ENCODE measurements around the gene MAPKBP1. TPM values are rescaled to one million over a fixed set of nuclear protein-coding genes. Genes with fewer than 3 reads are reported as not detected.
A peak's percentile ranks its signal among the peaks of the same experiment; 100 is the strongest.

The MAPKBP1 gene
- total RNA-seq, 4 donors from 2014 or later: 4.2 to 8.4 (median 5.4) TPM

DNA sequence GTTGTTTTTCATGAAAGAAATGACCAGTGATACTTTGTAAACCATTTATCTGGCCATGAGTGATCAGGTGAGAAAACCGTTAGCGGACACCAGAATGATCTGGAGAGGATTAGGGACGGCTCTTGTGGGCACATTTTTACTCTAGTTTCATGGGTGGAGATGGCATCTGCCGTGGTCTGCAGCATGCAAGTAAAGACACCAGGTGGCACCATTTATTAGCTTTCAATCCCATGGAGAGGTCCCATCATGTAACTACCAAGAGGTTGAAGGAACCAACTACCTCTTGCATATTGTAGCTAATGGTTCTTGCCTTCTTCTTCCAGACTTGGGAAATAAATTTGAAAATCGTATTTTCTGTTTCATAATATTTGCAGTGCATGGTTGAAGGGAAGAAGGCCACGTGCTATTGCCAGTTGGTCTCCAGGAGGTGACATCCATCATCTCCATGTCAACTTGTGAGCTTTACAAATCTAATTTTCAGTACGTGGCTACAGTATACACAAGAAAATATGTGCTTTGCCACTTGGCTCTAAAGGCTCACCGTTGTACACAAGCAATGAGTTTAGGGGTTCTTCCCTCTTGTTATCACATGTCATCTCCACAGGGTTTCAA lies 1.5 kb upstream of the MAPKBP1 start:
- H3K27ac ChIP-seq: peak overlapping the region in 2 of 4 donors; percentile 83 to 86
- in situ Hi-C loops (cut with MboI; ENCODE audit: low sequenced_read_pairs in 4 of 4): loop anchor here in 3 of 4 donors (5.0 kb wide), 1 partner anchor 39 kb away; no protein-coding TSS in a partner anchor
- H3K4me1 ChIP-seq: peaks cover 28 to 32% of the 10 kb centered on the region in 2 donors
- no peaks in the 10 kb centered on the region for H3K27me3 ChIP-seq
- TF ChIP-seq, protein P1, sequence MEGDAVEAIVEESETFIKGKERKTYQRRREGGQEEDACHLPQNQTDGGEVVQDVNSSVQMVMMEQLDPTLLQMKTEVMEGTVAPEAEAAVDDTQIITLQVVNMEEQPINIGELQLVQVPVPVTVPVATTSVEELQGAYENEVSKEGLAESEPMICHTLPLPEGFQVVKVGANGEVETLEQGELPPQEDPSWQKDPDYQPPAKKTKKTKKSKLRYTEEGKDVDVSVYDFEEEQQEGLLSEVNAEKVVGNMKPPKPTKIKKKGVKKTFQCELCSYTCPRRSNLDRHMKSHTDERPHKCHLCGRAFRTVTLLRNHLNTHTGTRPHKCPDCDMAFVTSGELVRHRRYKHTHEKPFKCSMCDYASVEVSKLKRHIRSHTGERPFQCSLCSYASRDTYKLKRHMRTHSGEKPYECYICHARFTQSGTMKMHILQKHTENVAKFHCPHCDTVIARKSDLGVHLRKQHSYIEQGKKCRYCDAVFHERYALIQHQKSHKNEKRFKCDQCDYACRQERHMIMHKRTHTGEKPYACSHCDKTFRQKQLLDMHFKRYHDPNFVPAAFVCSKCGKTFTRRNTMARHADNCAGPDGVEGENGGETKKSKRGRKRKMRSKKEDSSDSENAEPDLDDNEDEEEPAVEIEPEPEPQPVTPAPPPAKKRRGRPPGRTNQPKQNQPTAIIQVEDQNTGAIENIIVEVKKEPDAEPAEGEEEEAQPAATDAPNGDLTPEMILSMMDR (IDR thresholded peaks at IDR 0.05 in 4 of 5, conservative IDR thresholded peaks at IDR 0.05 in 1 of 5): peak; percentile 73 to 79 (median 76)
- no peak for TF ChIP-seq POLR2A (IDR thresholded peaks at IDR 0.05)
- DNase-seq (peak; percentile 21 to 50), ATAC-seq (peak; percentile 31 to 46)
- intact Hi-C loops (cut with DNase I; ENCODE audit: low total_unique reads): loop anchor here (5.0 kb wide), 3 partner anchors 54 to 499 kb away; partner anchors contain the start of genes GANC, JMJD7, MGA and TMEM87A
- no peak overlapping the region for H3K4me3 ChIP-seq
- H3K36me3 ChIP-seq: no peaks in the 10 kb centered on the region
- H3K9me3 ChIP-seq: no peaks in the 10 kb centered on the region

DNA sequence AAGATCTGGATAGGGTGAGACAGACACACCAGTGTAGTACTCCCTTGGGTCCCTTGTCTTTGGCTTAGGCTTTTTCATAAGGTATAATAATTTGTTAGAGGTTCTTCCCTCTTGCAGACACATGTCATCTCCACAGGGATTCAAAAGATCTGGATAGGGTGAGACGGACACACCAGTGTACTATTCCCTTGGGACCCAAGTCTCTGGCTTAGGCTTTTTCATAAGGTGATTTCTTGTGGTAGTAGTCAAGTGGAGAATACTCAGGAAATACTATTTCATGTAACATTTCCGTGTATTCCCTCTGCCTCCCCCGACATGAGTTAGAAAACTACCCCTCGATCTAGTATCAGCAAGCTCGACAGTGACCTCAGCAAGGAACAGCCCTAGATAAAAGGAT lies 954 bp upstream of the MAPKBP1 start:
- no peaks in the 10 kb centered on the region for H3K9me3 ChIP-seq
- no peak for ATAC-seq
- H3K27me3 ChIP-seq: no peaks in the 10 kb centered on the region
- H3K36me3 ChIP-seq: no peaks in the 10 kb centered on the region
- peaks cover 28 to 32% of the 10 kb centered on the region in 2 donors for H3K4me1 ChIP-seq
- intact Hi-C loops (cut with DNase I; ENCODE audit: low total_unique reads): loop anchor here (5.0 kb wide), 3 partner anchors 54 to 499 kb away; partner anchors contain the start of genes GANC, JMJD7, MGA and TMEM87A
- H3K4me3 ChIP-seq: peak overlapping the region in 3 of 4 donors; percentile 71 to 91 (median 85)
- TF ChIP-seq, protein P1 (IDR thresholded peaks at IDR 0.05 in 4 of 5, conservative IDR thresholded peaks at IDR 0.05 in 1 of 5): no peak
- TF ChIP-seq POLR2A (IDR thresholded peaks at IDR 0.05): no peak
- H3K27ac ChIP-seq: peak overlapping the region; percentile 83 to 87 (median 86)
- in situ Hi-C loops (cut with MboI; ENCODE audit: low sequenced_read_pairs in 4 of 4): loop anchor here in 3 of 4 donors (5.0 kb wide), 1 partner anchor 39 kb away; no protein-coding TSS in a partner anchor
- DNase-seq: no peak

DNA sequence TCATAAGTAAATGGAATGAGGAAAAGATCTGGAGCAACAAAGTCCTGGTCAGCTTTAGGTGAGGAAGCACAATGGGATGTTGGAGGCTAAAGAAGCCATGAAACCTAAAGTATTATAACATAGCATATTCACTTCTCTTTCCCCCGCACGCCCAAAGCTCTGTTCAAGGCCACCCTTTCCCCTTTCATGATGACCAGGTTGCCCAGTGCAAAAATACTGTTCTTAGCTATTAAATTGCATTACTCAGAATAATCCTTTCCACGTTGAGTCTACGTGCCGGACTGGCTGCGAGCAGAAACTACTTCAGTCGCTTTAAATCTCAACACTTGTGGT lies 589 bp upstream of the MAPKBP1 start:
- no peaks in the 10 kb centered on the region for H3K36me3 ChIP-seq
- peaks cover 28 to 32% of the 10 kb centered on the region in 2 donors for H3K4me1 ChIP-seq
- in situ Hi-C loops (cut with MboI; ENCODE audit: low sequenced_read_pairs in 4 of 4) (loop anchor here in 3 of 4 donors (5.0 kb wide), 1 partner anchor 39 kb away; no protein-coding TSS in a partner anchor), intact Hi-C loops (cut with DNase I; ENCODE audit: low total_unique reads) (loop anchor here (1.0 to 5.0 kb wide), 8 partner anchors 17 to 541 kb away; partner anchors contain the start of genes EHD4, GANC, JMJD7 and MGA)
- no peaks in the 10 kb centered on the region for H3K9me3 ChIP-seq
- ATAC-seq: no peak
- no peaks in the 10 kb centered on the region for H3K27me3 ChIP-seq
- TF ChIP-seq, protein P1 (IDR thresholded peaks at IDR 0.05 in 4 of 5, conservative IDR thresholded peaks at IDR 0.05 in 1 of 5): no peak
- no peak for TF ChIP-seq POLR2A (IDR thresholded peaks at IDR 0.05)
- DNase-seq: no peak
- H3K27ac ChIP-seq: peak overlapping the region; percentile 83 to 87 (median 86)
- H3K4me3 ChIP-seq: peak overlapping the region; percentile 71 to 91 (median 83)

DNA sequence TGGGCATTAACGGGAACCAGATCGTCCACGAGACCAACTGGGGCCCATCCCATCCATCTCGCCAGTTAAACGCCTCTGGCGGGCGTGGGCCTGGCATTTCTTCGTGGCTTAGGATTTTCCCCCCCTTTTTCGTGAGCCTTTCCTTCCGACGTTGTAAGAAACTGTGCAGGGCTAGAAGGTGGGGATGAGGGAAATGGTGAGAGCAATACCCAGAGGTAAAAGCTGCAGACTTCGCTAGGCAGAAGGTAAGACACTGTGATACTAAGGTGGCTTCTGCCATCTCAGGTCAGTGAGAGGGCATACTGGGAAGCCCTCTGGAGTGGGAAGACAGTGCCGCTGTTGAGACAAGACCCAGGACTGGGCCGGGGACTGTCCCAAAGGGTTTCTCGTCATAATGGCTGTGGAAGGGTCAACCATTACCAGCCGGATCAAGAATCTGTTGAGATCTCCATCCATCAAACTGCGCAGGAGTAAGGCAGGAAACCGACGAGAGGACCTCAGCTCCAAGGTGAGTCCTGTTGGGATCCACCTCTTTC lies 666 bp downstream of the MAPKBP1 start:
- Histone ChIP-seq H3K4me3 (peak overlapping the region; percentile 71 to 91 (median 83)), H3K27me3 (no peaks in the 10 kb centered on the region), H3K4me1 (peaks cover 34 to 40% of the 10 kb centered on the region in 2 donors), H3K9me3 (no peaks in the 10 kb centered on the region), H3K36me3 (no peaks in the 10 kb centered on the region), H3K27ac (peak overlapping the region; percentile 83 to 87 (median 86))
- intact Hi-C loops (cut with DNase I; ENCODE audit: low total_unique reads): loop anchor here (1.0 to 5.0 kb wide), 8 partner anchors 16 to 542 kb away; partner anchors contain the start of genes EHD4, GANC, JMJD7 and MGA
- peak; percentile 3 to 4 for ATAC-seq
- no peak for DNase-seq
- TF ChIP-seq POLR2A (IDR thresholded peaks at IDR 0.05): no peak
- TF ChIP-seq, protein P1 (IDR thresholded peaks at IDR 0.05 in 4 of 5, conservative IDR thresholded peaks at IDR 0.05 in 1 of 5): no peak
- in situ Hi-C loops (cut with MboI; ENCODE audit: low sequenced_read_pairs in 4 of 4): loop anchor here in 3 of 4 donors (5.0 kb wide), 1 partner anchor 37 kb away; no protein-coding TSS in a partner anchor
